ENCODE results near the gene CTAGE1.

DNA sequence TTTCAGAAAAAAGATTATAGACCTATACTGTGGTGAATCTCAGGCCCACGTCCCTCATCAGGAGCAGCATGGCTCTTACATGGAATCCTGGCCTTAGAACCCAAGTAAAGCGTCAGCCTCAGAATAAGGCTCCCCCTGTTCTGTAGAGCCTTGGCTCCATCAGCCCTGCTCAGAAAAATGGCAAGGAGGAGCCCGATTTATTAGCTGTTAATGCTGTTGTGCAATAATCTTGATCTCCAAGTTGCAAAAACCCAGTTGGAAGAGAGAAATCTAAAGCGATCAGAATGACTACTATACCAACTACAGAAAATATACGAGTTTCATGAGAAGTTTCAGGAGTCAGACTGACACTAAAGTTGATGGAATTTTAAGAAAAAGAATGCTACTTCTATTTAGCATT is 35.6 kb upstream of the CTAGE1 start:
- TF ChIP-seq, protein P1, sequence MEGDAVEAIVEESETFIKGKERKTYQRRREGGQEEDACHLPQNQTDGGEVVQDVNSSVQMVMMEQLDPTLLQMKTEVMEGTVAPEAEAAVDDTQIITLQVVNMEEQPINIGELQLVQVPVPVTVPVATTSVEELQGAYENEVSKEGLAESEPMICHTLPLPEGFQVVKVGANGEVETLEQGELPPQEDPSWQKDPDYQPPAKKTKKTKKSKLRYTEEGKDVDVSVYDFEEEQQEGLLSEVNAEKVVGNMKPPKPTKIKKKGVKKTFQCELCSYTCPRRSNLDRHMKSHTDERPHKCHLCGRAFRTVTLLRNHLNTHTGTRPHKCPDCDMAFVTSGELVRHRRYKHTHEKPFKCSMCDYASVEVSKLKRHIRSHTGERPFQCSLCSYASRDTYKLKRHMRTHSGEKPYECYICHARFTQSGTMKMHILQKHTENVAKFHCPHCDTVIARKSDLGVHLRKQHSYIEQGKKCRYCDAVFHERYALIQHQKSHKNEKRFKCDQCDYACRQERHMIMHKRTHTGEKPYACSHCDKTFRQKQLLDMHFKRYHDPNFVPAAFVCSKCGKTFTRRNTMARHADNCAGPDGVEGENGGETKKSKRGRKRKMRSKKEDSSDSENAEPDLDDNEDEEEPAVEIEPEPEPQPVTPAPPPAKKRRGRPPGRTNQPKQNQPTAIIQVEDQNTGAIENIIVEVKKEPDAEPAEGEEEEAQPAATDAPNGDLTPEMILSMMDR (conservative IDR thresholded peaks at IDR 0.05; ENCODE audit: low read depth, low read length), result no peak
- TF ChIP-seq EZH2phosphoT487 (IDR thresholded peaks at IDR 0.05; ENCODE audit: borderline replicate concordance, low read length), result no peak
- TF ChIP-seq EZH2 (IDR thresholded peaks at IDR 0.05; ENCODE audit: low read length, unreplicated experiment), result no peak

Measured in PC-3 (cell line).